RKO (cell line): ENCODE results near the gene EPHA2.
"Not testable (repeated sequence)": the region's sequence is repeated elsewhere in the genome, so short reads cannot be mapped to it uniquely, and the experiment has no call there.

Experiments used
- DNase-seq: peaks from one replicate; pipeline ENCODE4 v3.0.0-alpha.2; 2016; ENCODE audit warnings: low spot score

Gene EPHA2

DNA sequence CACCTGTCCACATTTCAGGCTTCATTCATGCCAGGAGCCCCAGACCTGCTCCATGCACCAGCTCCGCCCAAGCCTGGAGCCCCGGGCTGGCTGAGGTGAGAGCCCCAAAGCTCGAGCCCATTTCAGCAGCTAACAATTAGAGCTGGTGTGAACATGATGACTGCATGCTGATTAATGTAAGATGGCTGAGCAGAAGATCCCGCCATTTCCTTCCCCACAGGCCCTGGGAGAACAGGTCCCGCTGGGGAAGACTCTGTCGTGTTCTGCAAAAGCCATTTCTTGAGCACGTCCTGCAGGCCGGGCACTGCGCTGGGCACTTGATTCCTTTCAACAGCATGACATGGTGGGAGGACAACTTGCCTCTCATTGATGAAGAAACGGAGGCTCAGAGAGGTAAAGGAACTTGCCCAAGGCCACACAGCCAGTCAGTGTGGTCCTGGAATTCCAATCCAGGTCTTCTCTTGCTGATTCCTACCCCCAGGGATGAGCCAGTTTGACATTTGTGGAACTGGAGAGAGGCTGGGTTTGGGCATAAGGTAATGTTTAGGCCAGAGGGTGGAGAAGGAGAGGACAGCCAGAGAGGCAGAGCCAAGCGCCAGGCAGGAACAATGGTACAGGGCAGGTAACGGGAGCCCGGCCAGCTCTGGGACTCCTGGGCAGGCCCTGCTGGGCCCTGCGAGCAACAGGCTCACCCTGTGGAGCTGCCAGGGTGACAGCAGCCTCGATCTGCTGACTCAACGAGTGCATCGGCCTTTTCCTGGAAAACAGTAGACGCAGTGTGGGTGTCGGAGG is 28.1 kb upstream of the EPHA2 start:
- DNase-seq: peak; percentile 31

DNA sequence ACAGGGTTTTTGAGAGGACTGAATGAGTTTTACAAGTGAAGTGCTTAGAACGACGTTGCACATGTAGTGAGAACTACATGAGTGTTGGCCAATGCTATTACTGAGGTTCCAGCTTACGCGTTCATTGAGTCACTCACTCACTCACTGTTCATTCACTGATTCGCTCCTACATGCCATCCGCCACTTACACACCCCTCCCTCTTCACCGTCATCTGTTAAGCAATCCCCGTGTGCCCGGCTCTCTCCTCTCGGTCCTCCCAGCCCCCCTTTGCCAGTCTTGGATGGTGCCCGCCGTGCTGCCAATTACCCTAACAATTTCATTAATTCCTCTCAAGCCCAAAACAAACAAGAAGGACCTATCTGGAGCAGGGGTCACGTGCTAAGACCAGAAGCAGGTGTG is 27.3 kb upstream of the EPHA2 start:
- DNase-seq: peak; percentile 98

GRCh38 chr1:16181887-16182719 is 26.2 kb upstream of the EPHA2 start:
- DNase-seq: peak; percentile 91

- DNase-seq: no peak
Observed at GRCh38 chr1:16180291-16180824, 24.5 kb upstream of the EPHA2 start.

DNA sequence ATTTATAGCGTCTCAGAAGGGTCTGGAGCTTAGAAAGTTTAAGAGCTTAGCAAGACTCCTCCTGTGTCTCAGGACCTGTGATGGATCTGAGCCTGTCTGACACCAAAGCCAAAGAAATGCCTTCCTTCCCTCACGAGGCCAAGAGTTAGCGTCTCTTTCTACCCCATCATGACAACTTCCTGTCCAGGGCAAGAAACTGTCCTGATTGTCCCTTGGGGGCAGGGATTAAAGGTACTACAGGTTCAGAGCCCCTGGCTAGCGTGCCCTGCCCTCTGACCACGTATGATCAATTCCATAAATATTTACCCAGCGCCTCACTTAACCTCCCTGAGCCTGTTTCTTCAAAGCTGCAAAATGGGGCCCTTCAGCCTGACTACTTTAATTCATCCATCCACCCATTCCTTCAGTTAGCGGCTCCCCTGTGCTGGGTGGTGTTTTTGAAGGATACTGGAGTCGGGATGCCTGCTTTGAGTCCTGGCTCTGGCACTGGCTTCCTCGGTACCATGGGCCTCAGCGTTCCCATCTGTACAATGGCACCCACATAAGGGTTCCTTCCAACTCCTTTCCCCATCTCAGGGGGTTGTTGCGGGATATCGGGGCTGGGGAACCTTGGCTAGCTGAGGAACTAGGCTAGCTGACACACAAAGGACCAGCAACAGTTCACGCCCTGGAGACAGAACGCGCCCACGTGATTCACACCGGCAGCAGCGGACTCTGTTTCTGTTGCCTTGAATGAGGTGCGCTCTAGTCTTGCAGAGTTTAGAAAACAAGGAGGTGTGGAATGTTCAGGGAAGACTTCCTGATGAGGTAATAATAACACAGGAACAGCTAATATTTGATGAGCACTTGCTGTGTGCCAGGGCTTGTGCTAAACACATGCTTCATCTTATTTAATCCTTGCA is 23.0 kb upstream of the EPHA2 start:
- no peak for DNase-seq

DNA sequence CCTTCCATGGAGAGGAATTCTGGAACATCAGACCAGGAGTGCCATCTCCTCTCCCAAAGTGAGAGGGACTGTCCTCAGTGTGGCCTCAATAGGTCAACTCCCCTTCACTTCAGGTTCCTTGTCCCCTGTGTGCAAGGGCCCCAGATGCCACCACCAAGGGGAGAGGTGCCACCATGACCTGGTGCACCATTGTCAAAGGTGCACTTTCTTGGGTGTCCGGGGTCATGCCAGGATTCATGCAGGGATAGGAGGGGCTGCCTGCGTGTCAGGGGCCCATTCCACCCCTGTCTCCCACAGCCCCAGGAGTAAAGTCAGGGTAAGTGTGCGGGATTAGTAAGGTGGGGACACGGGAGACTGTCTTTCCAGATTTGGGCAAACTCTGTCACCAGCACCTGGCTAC is 21.4 kb upstream of the EPHA2 start:
- no peak for DNase-seq

GRCh38 chr1:16176653-16177052 is 20.8 kb upstream of the EPHA2 start:
- DNase-seq: no peak

- DNase-seq: peak; percentile 53
Observed at GRCh38 chr1:16175610-16176553, 20.0 kb upstream of the EPHA2 start.

DNA sequence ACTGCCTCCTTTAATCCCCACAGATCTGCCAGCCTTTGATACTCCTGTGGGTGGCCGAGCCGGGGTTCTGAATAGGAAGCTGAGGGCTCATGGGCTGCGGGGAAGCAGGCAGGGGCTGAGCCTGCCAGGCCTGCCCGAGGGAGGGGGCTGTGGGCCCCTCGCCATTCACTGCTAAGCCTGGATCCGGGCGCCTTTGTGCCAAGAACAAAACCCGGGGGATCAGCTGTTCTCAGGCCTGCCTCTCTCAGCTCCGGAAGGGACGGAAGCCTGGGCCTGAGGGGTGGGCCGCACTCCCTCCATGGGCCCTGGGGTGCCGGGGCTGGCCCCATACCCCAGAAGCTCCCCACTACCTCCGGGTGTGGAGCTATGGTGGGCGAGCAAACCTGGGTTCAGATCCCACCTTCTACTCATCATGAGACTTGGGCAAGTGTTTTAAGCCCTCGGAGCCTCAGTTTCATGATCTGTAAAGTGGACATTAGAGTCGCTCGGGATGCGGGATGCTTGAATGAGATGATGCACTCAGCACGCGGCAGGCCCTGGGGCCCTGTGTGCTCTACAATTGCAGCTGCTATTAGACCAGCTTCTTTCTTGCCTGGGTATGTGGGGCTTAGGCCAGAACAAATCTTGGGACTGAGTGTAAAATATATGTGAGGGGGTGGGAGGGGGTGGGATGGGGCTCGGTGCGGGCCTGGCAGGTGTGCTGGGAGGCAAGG is 19.2 kb upstream of the EPHA2 start:
- DNase-seq: no peak

DNA sequence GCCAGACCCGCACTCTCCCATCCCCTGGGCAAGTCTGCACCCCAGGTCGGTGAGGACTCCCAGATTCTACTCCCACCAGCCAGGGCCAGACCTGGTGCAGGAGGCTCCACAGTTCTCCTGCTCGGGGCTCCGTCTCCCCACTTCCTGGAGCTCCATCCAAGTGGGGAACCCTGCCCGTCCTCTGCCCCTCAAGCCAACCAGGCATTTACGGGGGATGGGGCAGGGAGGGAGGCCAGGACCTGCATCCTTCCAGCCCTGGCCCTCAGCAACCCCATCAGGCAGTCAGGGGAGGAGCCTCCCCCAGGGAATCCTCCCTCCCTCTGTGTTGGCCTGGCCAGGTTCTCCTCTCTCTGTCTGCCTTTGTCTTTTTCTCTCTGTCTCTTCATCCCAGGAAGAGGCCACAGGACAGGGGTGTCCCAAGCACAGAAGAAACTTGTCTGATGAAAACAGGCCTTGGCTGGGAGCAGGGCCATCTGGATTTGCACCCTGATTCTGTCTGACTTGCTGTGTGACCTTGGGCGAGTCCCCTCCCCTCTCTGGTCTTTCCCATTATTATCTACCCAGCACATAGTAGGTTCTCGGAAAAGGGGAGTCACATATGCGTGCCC is 18.5 kb upstream of the EPHA2 start:
- no peak for DNase-seq

DNA sequence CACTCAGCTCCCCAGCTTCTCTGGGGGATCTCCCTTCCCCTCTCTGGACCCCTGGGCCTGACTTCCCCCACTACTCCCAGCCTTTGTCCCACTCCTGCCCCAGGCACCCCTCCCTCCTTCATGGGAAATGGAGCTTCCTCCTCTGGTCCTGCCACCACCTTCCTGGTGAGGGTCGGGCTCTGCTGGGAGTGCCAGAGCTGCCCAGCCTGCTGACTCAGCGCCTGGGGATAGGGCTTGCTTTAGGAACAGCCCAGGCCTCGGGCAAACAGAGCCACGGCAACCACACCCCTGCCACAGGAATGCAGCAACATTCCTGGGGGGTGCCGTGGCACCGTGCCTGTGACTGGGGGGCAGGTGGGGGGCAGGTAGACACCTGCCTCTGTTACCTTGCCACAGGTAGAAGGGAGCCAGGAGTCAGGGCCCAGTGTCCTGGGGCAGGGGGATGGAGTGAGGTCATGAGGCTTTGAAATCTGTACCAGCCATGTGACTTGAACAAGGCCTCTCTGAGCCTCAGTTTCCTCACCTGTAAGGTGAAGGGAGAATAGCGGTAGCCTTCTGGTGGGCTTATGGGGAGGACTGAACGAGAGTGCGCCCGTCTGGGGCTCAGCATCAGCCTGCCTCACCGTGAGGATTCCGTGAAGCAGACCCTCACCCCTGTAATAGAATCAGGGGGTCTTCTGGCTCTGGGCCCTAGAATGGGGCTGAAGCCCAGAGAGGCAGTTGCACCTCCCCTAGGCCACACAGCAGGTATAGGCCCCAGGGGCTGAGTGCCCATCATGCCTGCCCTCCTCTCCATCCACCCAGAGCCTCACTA is 17.8 kb upstream of the EPHA2 start:
- peak; percentile 23 for DNase-seq

- DNase-seq: no peak
Observed at GRCh38 chr1:16172964-16173446, 17.1 kb upstream of the EPHA2 start.

GRCh38 chr1:16172218-16172830 is 16.5 kb upstream of the EPHA2 start:
- no peak for DNase-seq

DNA sequence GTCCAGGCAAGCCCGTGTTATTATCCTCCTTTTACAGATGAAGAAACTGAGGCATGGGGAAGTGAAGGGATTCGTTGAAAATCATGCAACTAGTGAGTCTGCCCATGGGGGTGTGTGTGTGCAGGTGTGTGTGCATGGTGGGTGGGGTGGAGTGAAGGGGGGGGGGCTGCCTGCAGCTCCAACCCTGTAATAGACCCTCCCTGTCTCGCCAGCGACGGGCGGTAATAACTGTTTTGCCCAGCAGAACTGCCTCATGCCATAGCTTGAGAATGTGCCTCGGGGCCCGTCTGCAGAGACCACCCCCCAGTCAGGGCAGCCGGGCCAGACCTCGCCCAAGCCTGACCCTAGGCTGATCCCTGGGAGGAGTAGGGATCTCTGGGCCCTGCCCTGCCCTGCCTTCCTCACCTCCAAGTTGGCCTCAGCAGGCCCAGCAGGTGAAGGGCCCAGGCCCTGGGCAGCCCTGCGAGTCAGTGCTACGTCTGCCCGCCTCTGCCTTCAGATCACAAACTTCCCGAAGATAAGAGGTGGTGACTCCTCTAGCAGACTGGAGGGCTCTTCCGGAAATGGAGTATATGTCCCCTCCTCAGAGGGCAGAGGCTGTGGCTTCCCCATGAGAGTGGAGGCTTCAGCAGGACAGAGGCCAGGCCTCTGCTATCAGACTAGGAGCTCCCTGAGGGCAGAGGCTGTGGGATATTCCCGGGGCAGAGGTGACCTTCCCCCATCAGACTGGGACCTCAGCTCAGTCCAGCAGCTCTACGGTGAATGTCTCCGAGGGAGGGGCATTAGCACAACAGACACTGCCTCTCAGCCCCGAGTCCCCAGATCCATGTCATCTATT is 15.7 kb upstream of the EPHA2 start:
- no peak for DNase-seq

GRCh38 chr1:16170283-16170673 is 14.4 kb upstream of the EPHA2 start:
- no peak for DNase-seq

DNA sequence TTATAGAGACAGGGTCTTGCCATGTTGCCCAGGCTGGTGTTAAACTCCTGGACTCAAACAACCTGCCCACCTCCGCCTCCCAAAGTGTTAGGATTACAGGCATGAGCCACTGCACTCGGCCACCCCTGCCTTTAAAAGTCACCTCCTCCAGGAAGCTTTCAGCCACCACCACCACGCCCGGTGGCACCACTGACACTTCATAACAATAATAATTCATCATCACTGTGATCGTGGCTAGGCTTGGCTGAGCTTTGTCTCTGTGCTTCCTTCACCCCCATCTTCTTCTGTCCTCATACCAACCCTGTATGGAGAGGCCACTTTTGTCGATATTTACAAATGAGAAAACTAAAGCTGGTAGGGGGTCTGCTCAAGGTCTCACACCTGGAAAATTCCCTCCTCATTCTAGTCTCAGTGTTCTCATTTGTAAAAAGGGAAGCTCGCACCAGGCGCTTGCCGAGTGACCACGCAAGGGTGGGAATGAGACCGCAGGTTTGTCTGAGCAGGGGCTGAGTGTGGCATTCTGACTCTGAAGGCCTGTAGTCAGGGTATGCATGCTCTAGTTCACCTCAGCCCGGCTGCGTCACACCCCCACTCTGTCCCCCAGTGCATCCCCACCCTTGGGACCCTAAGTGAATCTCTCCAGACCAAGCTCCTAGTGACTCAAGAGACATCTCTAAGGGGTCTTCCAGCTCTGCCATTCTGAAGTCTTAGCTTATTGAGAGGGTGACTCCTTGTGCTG is 12.9 kb upstream of the EPHA2 start:
- DNase-seq: no peak

- DNase-seq: not testable (repeated sequence)
Observed at GRCh38 chr1:16168144-16168495, 12.3 kb upstream of the EPHA2 start.
